Astrocyte (in vitro differentiated cells and primary cell): ENCODE measurements around the gene WNT1. TPM values are rescaled to one million over a fixed set of nuclear protein-coding genes. Genes with fewer than 3 reads are reported as not detected.

Source experiments
- DNase-seq: peaks from one replicate; pipeline ENCODE4 v3.0.0-alpha.2; 2010; ENCODE audit warnings: low read depth
- FAIRE-seq: peaks from 2 replicates; lab custom pipeline; 2011; peaks lifted over from hg19 to GRCh38; lab: Jason Lieb, UNC
- H2AFZ ChIP-seq: 2 replicates; pipeline ENCODE4 v1.6.0; 2012; ENCODE audit warnings: low read depth, low read length, inconsistent platforms
- H3K27ac ChIP-seq: 2 replicates; pipeline ENCODE4 v1.5.1; 2011; ENCODE audit warnings: low read depth, low read length, inconsistent platforms
- H3K27me3 ChIP-seq: 2 replicates; pipeline ENCODE4 v1.6.0; 2011; ENCODE audit warnings: low read length, inconsistent platforms; ENCODE audit not compliant: insufficient read depth
- H3K36me3 ChIP-seq: 2 replicates; pipeline ENCODE4 v1.5.1; 2011; ENCODE audit warnings: low read length, inconsistent platforms; ENCODE audit not compliant: insufficient read depth
- H3K4me1 ChIP-seq: 2 replicates; pipeline ENCODE4 v1.5.1; 2011; ENCODE audit warnings: low read length, inconsistent platforms; ENCODE audit not compliant: insufficient read depth
- H3K4me2 ChIP-seq: 2 replicates; pipeline ENCODE4 v1.6.0; 2012; ENCODE audit warnings: low read length, inconsistent platforms
- H3K4me3 ChIP-seq: 2 replicates; pipeline ENCODE4 v1.5.1; 2011; ENCODE audit warnings: low read depth, mild to moderate bottlenecking, low read length, inconsistent platforms; ENCODE audit not compliant: insufficient read depth
- H3K79me2 ChIP-seq: 2 replicates; pipeline ENCODE4 v1.6.0; 2012; ENCODE audit warnings: mild to moderate bottlenecking, low read length, inconsistent platforms; ENCODE audit not compliant: insufficient read depth
- H3K9ac ChIP-seq: 2 replicates; pipeline ENCODE4 v1.6.0; 2012; ENCODE audit warnings: mild to moderate bottlenecking, low read length, inconsistent platforms
- H3K9me3 ChIP-seq: 2 replicates; pipeline ENCODE4 v1.5.1; 2012; ENCODE audit warnings: low read depth, mild to moderate bottlenecking, low read length, inconsistent platforms; ENCODE audit not compliant: insufficient read depth
- H4K20me1 ChIP-seq: 2 replicates; pipeline ENCODE4 v1.6.0; 2012; ENCODE audit warnings: low read length, inconsistent platforms; ENCODE audit not compliant: insufficient read depth
- H3K27ac Mint-ChIP-seq: one replicate; pipeline ENCODE4 v1.8.0; 2021; ENCODE audit warnings: mild to moderate bottlenecking, mixed read lengths; ENCODE audit not compliant: unreplicated experiment
- H3K27me3 Mint-ChIP-seq: one replicate; pipeline ENCODE4 v1.8.0; 2021; ENCODE audit warnings: low read depth, mixed read lengths; ENCODE audit not compliant: unreplicated experiment
- H3K36me3 Mint-ChIP-seq: one replicate; pipeline ENCODE4 v1.8.0; 2021; ENCODE audit warnings: low read depth, mixed read lengths; ENCODE audit not compliant: unreplicated experiment
- H3K4me1 Mint-ChIP-seq: one replicate; pipeline ENCODE4 v1.8.0; 2021; ENCODE audit warnings: low read depth, mixed read lengths; ENCODE audit not compliant: unreplicated experiment
- H3K4me3 Mint-ChIP-seq: one replicate; pipeline ENCODE4 v1.8.0; 2021; ENCODE audit warnings: mild to moderate bottlenecking, moderate library complexity, mixed read lengths; ENCODE audit not compliant: unreplicated experiment
- H3K9me3 Mint-ChIP-seq: one replicate; pipeline ENCODE4 v1.8.0; 2021; ENCODE audit warnings: mild to moderate bottlenecking, mixed read lengths; ENCODE audit not compliant: unreplicated experiment
- CTCF ChIP-seq: IDR thresholded peaks from 2 replicates; pipeline ENCODE4 v1.5.1; 2011; ENCODE audit warnings: low read depth, mild to moderate bottlenecking, inconsistent platforms, low read length, moderate library complexity; ENCODE audit not compliant: insufficient read depth
- EZH2 ChIP-seq: IDR thresholded peaks from 2 replicates; pipeline ENCODE4 v1.6.1; 2012; ENCODE audit warnings: mild to moderate bottlenecking, low read length, inconsistent platforms; ENCODE audit not compliant: insufficient read depth
- total RNA-seq: library from RNA; stranded (reverse); gene quantifications from 2 replicates; pipeline ENCODE4 v1.2.1, GENCODE V29; 2021

WNT1 gene
- total RNA-seq, 1 donor from 2014 or later: not detected

DNA sequence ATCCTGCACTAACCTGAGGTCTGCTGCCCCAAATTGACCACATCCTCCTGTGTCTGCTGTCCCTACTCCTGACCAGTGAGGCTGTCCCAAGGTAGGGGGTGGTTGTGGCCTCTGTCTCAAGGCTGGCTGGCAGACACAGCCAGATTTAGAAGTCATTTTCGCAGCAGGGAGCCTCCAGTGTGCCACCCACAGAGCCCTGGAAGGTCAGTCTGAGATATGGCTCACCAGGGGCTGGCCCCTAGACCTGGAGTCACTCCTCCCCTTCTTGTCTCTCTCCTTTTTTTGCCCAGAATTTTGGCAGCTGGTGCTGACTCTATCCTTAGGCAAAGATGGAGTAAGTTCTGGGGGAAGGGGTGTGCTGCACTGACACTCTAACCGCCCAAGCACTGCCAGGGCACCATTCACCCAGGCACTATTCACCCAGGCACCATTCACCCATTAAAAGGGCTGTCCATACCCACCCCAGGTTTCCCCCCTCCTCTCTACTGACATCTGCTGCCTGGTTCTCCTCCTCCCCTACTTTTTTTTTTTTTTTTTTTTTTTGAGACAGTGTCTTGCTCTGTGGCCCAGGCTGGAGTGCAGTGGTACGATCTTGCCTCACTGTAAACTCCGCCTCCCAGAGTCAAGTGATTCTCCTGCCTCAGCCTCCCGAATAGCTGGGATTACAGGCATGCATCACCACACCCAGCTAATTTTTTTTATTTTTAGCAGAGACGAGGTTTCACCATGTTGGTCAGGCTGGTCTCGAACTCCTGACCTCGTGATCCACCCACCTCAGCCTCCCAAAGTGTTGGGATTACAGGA is 13.3 kb downstream of the WNT1 start:
- peaks cover 49% of the 10 kb centered on the region for H3K27me3 ChIP-seq
- no peak for DNase-seq
- H3K9ac ChIP-seq: no peak overlapping the region
- H3K9me3 ChIP-seq: peaks cover 3% of the 10 kb centered on the region
- Mint-ChIP-seq H3K9me3 (no peaks in the 10 kb centered on the region), H3K27ac (no peak overlapping the region), H3K27me3 (peaks cover 66% of the 10 kb centered on the region), H3K36me3 (no peaks in the 10 kb centered on the region), H3K4me3 (no peak overlapping the region), H3K4me1 (peaks cover 10% of the 10 kb centered on the region)
- no peak overlapping the region for H3K27ac ChIP-seq
- no peak for FAIRE-seq
- H2AFZ ChIP-seq: no peak overlapping the region
- H3K4me3 ChIP-seq: no peak overlapping the region
- H3K4me1 ChIP-seq: peaks cover 8% of the 10 kb centered on the region
- no peaks in the 10 kb centered on the region for H3K79me2 ChIP-seq
- TF ChIP-seq EZH2: no peak
- H4K20me1 ChIP-seq: peaks cover 6% of the 10 kb centered on the region
- H3K4me2 ChIP-seq: no peak overlapping the region
- no peaks in the 10 kb centered on the region for H3K36me3 ChIP-seq

GRCh38 chr12:48993787-48994186 is 15.7 kb downstream of the WNT1 start:
- Histone ChIP-seq H3K9me3 (peaks cover 3% of the 10 kb centered on the region), H3K4me2 (no peak overlapping the region), H3K27me3 (peaks cover 43% of the 10 kb centered on the region), H3K9ac (no peak overlapping the region), H3K79me2 (no peaks in the 10 kb centered on the region), H3K4me3 (no peak overlapping the region), H3K36me3 (no peaks in the 10 kb centered on the region), H4K20me1 (peaks cover 6% of the 10 kb centered on the region), H2AFZ (no peak overlapping the region), H3K4me1 (peaks cover 27% of the 10 kb centered on the region), H3K27ac (no peak overlapping the region)
- peaks cover 10% of the 10 kb centered on the region for H3K4me1 Mint-ChIP-seq
- TF ChIP-seq EZH2 (no peak), CTCF (no peak)
- H3K27me3 Mint-ChIP-seq: peaks cover 52% of the 10 kb centered on the region
- DNase-seq (no peak), FAIRE-seq (no peak)
- H3K4me3 Mint-ChIP-seq: no peak overlapping the region
- no peaks in the 10 kb centered on the region for H3K9me3 Mint-ChIP-seq
- H3K27ac Mint-ChIP-seq: no peak overlapping the region
- H3K36me3 Mint-ChIP-seq: no peaks in the 10 kb centered on the region

- no peak overlapping the region for H3K4me3 Mint-ChIP-seq
- Histone ChIP-seq H3K27ac (no peak overlapping the region), H3K27me3 (peaks cover 37% of the 10 kb centered on the region), H2AFZ (no peak overlapping the region), H3K36me3 (no peaks in the 10 kb centered on the region), H3K4me2 (peak overlapping the region; percentile 79), H3K79me2 (no peaks in the 10 kb centered on the region), H3K9me3 (no peaks in the 10 kb centered on the region), H4K20me1 (peaks cover 6% of the 10 kb centered on the region), H3K4me3 (no peak overlapping the region), H3K9ac (no peak overlapping the region), H3K4me1 (peaks cover 32% of the 10 kb centered on the region)
- H3K36me3 Mint-ChIP-seq: no peaks in the 10 kb centered on the region
- peaks cover 48% of the 10 kb centered on the region for H3K27me3 Mint-ChIP-seq
- H3K9me3 Mint-ChIP-seq: no peaks in the 10 kb centered on the region
- H3K4me1 Mint-ChIP-seq: peaks cover 12% of the 10 kb centered on the region
- TF ChIP-seq EZH2: no peak
- no peak for TF ChIP-seq CTCF
- FAIRE-seq (no peak), DNase-seq (no peak)
- H3K27ac Mint-ChIP-seq: no peak overlapping the region
These were observed 16.3 kb downstream of the WNT1 start for GRCh38 chr12:48994224-48995085.
